ENCODE results near the gene C9orf152.

GRCh38 chr9:110206389-110206788 is 1.6 kb downstream of the C9orf152 start:
- TF ChIP-seq, protein P1, sequence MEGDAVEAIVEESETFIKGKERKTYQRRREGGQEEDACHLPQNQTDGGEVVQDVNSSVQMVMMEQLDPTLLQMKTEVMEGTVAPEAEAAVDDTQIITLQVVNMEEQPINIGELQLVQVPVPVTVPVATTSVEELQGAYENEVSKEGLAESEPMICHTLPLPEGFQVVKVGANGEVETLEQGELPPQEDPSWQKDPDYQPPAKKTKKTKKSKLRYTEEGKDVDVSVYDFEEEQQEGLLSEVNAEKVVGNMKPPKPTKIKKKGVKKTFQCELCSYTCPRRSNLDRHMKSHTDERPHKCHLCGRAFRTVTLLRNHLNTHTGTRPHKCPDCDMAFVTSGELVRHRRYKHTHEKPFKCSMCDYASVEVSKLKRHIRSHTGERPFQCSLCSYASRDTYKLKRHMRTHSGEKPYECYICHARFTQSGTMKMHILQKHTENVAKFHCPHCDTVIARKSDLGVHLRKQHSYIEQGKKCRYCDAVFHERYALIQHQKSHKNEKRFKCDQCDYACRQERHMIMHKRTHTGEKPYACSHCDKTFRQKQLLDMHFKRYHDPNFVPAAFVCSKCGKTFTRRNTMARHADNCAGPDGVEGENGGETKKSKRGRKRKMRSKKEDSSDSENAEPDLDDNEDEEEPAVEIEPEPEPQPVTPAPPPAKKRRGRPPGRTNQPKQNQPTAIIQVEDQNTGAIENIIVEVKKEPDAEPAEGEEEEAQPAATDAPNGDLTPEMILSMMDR (IDR thresholded peaks at IDR 0.05; ENCODE audit: borderline replicate concordance, extremely low read depth, low read length, poor library complexity, severe bottlenecking): no peak
- TF ChIP-seq EZH2 (IDR thresholded peaks at IDR 0.05; ENCODE audit: borderline replicate concordance, low read depth, low read length, severe bottlenecking): no peak

Measured in DND-41 (cell line).